GM23338 (cell line): ENCODE data around the gene TOX2. TPM values are rescaled to one million over a fixed set of nuclear protein-coding genes. Genes with fewer than 3 reads are reported as not detected.

Source experiments
- ATAC-seq: fragments of 200-7000 bp; cut with Tn5 transposase; 3 replicates; pipeline ENCODE4 v1.9.1; 2020
- DNase-seq: peaks from one replicate; pipeline ENCODE4 v3.0.0-alpha.2; 2015; ENCODE audit warnings: low spot score
- H2AFZ ChIP-seq: fragments of 200-600 bp; sonication (generic); 2 replicates; pipeline ENCODE4 v1.8.0; 2016; ENCODE audit warnings: antibody characterized with exemption, mild to moderate bottlenecking, moderate library complexity
- H3F3A ChIP-seq: fragments of 200-600 bp; sonication (generic); replicated peaks from 2 replicates; pipeline ENCODE4 v1.8.0; 2017; ENCODE audit warnings: antibody characterized with exemption, mixed run types, low read depth
- H3K27ac ChIP-seq: fragments of 200-600 bp; sonication (generic); 2 replicates; pipeline ENCODE4 v1.6.1; 2016; ENCODE audit warnings: low read depth
- H3K27me3 ChIP-seq: fragments of 200-600 bp; sonication (generic); 2 replicates; pipeline ENCODE4 v1.8.0; 2016; ENCODE audit warnings: mild to moderate bottlenecking, mixed run types, moderate library complexity; ENCODE audit not compliant: insufficient read depth
- H3K36me3 ChIP-seq: fragments of 200-600 bp; sonication (generic); 2 replicates; pipeline ENCODE4 v1.8.0; 2016; ENCODE audit warnings: mild to moderate bottlenecking; ENCODE audit not compliant: insufficient read depth
- H3K4me1 ChIP-seq: fragments of 200-600 bp; sonication (generic); 2 replicates; pipeline ENCODE4 v1.8.0; 2016; ENCODE audit warnings: mild to moderate bottlenecking, moderate library complexity; ENCODE audit not compliant: insufficient read depth
- H3K4me2 ChIP-seq: fragments of 200-600 bp; sonication (generic); 2 replicates; pipeline ENCODE4 v1.7.1; 2017; ENCODE audit warnings: mixed run types
- H3K4me3 ChIP-seq: fragments of 200-600 bp; sonication (generic); 2 replicates; pipeline ENCODE4 v1.6.1; 2016; ENCODE audit warnings: mixed run types
- H3K79me2 ChIP-seq: fragments of 200-600 bp; sonication (generic); replicated peaks from 2 replicates; pipeline ENCODE4 v1.8.0; 2017; ENCODE audit warnings: mild to moderate bottlenecking; ENCODE audit not compliant: insufficient read depth
- H3K9me2 ChIP-seq: fragments of 200-600 bp; sonication (generic); 2 replicates; pipeline ENCODE4 v1.8.0; 2017; ENCODE audit not compliant: insufficient read depth
- H4K20me1 ChIP-seq: fragments of 200-600 bp; sonication (generic); replicated peaks from 2 replicates; pipeline ENCODE4 v1.8.0; 2017; ENCODE audit warnings: mild to moderate bottlenecking; ENCODE audit not compliant: insufficient read depth
- H3K27ac Mint-ChIP-seq: 2 replicates; pipeline ENCODE4 v1.8.0; 2020; ENCODE audit warnings: inconsistent platforms, mild to moderate bottlenecking, moderate library complexity, mixed read lengths
- H3K27me3 Mint-ChIP-seq: 3 replicates; pipeline ENCODE4 v1.8.0; 2022; ENCODE audit warnings: low read depth, mild to moderate bottlenecking, moderate library complexity, mixed read lengths, inconsistent platforms; ENCODE audit not compliant: insufficient read depth, poor library complexity
- H3K36me3 Mint-ChIP-seq: 3 replicates; pipeline ENCODE4 v1.8.0; 2021; ENCODE audit warnings: low read depth, mild to moderate bottlenecking, inconsistent platforms, moderate library complexity, mixed read lengths
- H3K4me1 Mint-ChIP-seq: 3 replicates; pipeline ENCODE4 v1.8.0; 2020; ENCODE audit warnings: mild to moderate bottlenecking, inconsistent platforms, mixed read lengths
- H3K4me3 Mint-ChIP-seq: 3 replicates; pipeline ENCODE4 v1.8.0; 2021; ENCODE audit warnings: moderate library complexity, mild to moderate bottlenecking, inconsistent platforms, mixed read lengths
- H3K9me3 Mint-ChIP-seq: 3 replicates; pipeline ENCODE4 v1.8.0; 2020; ENCODE audit warnings: moderate library complexity, mild to moderate bottlenecking, inconsistent platforms, mixed read lengths
- CREB1 ChIP-seq: fragments of 250-450 bp; sonication (Bioruptor Pico); IDR thresholded peaks from 2 replicates; pipeline ENCODE4 v1.5.0; 2020; ENCODE audit warnings: low read depth, mild to moderate bottlenecking, moderate library complexity
- EZH2 ChIP-seq: fragments of 200-600 bp; sonication (generic); IDR thresholded peaks from one replicate; pipeline ENCODE4 v1.8.0; 2017; ENCODE audit warnings: antibody characterized with exemption, mild to moderate bottlenecking, low read depth; ENCODE audit not compliant: unreplicated experiment
- EZH2phosphoT487 ChIP-seq: fragments of 200-600 bp; sonication (generic); IDR thresholded peaks from one replicate; pipeline ENCODE4 v1.8.1; 2018; ENCODE audit warnings: antibody characterized with exemption; ENCODE audit not compliant: unreplicated experiment
- JUNB ChIP-seq: IDR thresholded peaks from one replicate; pipeline ENCODE4 v1.6.1; 2016; ENCODE audit warnings: antibody characterized with exemption; ENCODE audit not compliant: unreplicated experiment
- NANOG ChIP-seq: IDR thresholded peaks from 2 replicates; pipeline ENCODE4 v1.6.1; 2016; ENCODE audit warnings: antibody characterized with exemption, borderline replicate concordance
- POLR2AphosphoS5 ChIP-seq: IDR thresholded peaks from 2 replicates; pipeline ENCODE4 v1.6.1; 2016; ENCODE audit warnings: antibody characterized with exemption, low read depth
- STAT1 ChIP-seq: IDR thresholded peaks from one replicate; pipeline ENCODE4 v1.6.1; 2016; ENCODE audit warnings: antibody characterized with exemption; ENCODE audit not compliant: unreplicated experiment
- ZNF114 ChIP-seq: fragments of 250-450 bp; sonication (Bioruptor Pico); IDR thresholded peaks from 2 replicates; pipeline ENCODE4 v1.5.0; 2020; ENCODE audit warnings: mild to moderate bottlenecking, moderate library complexity
- ZNF331 ChIP-seq: fragments of 250-450 bp; sonication (Bioruptor Pico); IDR thresholded peaks from 2 replicates; pipeline ENCODE4 v1.5.0; 2020; ENCODE audit warnings: low read depth, mild to moderate bottlenecking, moderate library complexity
- polyA plus RNA-seq: library from polyadenylated mRNA; unstranded; fragments of >200 nt; fragmentation: Nextera tagmentation; extraction: Ambion mirVana; gene quantifications from 2 replicates; pipeline ENCODE4 v1.2.1, GENCODE V29; 2016
- total RNA-seq: library from RNA; depleted of rRNA; stranded (reverse); fragments of >200 nt; shearing (Covaris generic); gene quantifications from 2 replicates; pipeline ENCODE4 v1.2.3, GENCODE V29; 2014
- TF ChIP-seq, protein P1 (sequence below): IDR thresholded peaks from one replicate; pipeline ENCODE4 v1.6.1; 2018; ENCODE audit warnings: antibody characterized with exemption; ENCODE audit not compliant: unreplicated experiment
- TF ChIP-seq, protein P2 (sequence below): fragments of 250-450 bp; sonication (Bioruptor Pico); IDR thresholded peaks from 2 replicates; pipeline ENCODE4 v1.5.0; 2020; ENCODE audit warnings: mild to moderate bottlenecking, moderate library complexity
- TF ChIP-seq, protein P3 (sequence below), 2 experiments: fragments of 200-600 bp in 1 of 2; sonication (generic) in 1 of 2; conservative IDR thresholded peaks; 2 replicates each; pipeline versions ENCODE4 v1.5.1 to v1.6.1; 2016 to 2017; ENCODE audit warnings: antibody characterized with exemption in 2 of 2, low read depth in 2 of 2, mild to moderate bottlenecking in 2 of 2, moderate library complexity in 1 of 2
- TF ChIP-seq, protein P4 (sequence below): IDR thresholded peaks from 2 replicates; pipeline ENCODE4 v1.6.1; 2016; ENCODE audit warnings: antibody characterized with exemption

Gene TOX2
- total and polyA plus RNA-seq, 2 experiments from 2014 or later: 1.4 to 1.5 TPM

DNA sequence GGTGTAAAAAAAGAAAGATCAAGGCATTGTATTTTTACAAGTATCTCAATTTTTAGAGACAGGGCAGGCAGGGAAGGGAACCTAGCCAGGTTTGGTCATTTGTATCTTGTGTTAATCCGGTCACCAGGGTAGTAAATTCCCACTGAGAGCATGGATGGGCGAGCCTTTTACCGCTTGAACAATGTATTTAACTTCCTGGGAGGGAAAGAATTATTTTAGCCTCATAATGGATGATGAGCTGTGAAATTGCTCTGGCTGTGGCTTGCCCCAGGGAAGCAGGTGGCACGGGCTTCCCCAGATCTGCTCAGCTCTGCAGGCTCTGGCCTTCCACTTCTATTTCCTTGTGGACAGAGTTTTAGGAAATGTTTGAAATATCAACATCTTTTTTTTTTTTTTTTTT lies 72.9 kb downstream of the TOX2 start:
- Histone ChIP-seq H3K79me2 (no peaks in the 10 kb centered on the region), H3F3A (no peaks in the 10 kb centered on the region), H3K27ac (no peak overlapping the region), H3K4me2 (no peak overlapping the region), H3K4me3 (no peak overlapping the region), H3K4me1 (no peaks in the 10 kb centered on the region), H3K36me3 (no peaks in the 10 kb centered on the region), H2AFZ (no peak overlapping the region), H4K20me1 (no peaks in the 10 kb centered on the region), H3K9me2 (0 out of 2 replicates have a peak, but pooled peaks cover 3% of the 10 kb centered on the region), H3K27me3 (no peaks in the 10 kb centered on the region)
- H3K9me3 Mint-ChIP-seq: peaks cover 6% of the 10 kb centered on the region; the same call in 1 of the 3 replicates
- no peak overlapping the region for H3K4me3 Mint-ChIP-seq
- ATAC-seq (no peak), DNase-seq (no peak)
- peaks cover 6% of the 10 kb centered on the region for H3K27me3 Mint-ChIP-seq
- no peaks in the 10 kb centered on the region; the same call in 2 of the 3 replicates for H3K4me1 Mint-ChIP-seq
- TF ChIP-seq, protein P1, sequence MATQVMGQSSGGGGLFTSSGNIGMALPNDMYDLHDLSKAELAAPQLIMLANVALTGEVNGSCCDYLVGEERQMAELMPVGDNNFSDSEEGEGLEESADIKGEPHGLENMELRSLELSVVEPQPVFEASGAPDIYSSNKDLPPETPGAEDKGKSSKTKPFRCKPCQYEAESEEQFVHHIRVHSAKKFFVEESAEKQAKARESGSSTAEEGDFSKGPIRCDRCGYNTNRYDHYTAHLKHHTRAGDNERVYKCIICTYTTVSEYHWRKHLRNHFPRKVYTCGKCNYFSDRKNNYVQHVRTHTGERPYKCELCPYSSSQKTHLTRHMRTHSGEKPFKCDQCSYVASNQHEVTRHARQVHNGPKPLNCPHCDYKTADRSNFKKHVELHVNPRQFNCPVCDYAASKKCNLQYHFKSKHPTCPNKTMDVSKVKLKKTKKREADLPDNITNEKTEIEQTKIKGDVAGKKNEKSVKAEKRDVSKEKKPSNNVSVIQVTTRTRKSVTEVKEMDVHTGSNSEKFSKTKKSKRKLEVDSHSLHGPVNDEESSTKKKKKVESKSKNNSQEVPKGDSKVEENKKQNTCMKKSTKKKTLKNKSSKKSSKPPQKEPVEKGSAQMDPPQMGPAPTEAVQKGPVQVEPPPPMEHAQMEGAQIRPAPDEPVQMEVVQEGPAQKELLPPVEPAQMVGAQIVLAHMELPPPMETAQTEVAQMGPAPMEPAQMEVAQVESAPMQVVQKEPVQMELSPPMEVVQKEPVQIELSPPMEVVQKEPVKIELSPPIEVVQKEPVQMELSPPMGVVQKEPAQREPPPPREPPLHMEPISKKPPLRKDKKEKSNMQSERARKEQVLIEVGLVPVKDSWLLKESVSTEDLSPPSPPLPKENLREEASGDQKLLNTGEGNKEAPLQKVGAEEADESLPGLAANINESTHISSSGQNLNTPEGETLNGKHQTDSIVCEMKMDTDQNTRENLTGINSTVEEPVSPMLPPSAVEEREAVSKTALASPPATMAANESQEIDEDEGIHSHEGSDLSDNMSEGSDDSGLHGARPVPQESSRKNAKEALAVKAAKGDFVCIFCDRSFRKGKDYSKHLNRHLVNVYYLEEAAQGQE: no peak
- TF ChIP-seq, protein P2, sequence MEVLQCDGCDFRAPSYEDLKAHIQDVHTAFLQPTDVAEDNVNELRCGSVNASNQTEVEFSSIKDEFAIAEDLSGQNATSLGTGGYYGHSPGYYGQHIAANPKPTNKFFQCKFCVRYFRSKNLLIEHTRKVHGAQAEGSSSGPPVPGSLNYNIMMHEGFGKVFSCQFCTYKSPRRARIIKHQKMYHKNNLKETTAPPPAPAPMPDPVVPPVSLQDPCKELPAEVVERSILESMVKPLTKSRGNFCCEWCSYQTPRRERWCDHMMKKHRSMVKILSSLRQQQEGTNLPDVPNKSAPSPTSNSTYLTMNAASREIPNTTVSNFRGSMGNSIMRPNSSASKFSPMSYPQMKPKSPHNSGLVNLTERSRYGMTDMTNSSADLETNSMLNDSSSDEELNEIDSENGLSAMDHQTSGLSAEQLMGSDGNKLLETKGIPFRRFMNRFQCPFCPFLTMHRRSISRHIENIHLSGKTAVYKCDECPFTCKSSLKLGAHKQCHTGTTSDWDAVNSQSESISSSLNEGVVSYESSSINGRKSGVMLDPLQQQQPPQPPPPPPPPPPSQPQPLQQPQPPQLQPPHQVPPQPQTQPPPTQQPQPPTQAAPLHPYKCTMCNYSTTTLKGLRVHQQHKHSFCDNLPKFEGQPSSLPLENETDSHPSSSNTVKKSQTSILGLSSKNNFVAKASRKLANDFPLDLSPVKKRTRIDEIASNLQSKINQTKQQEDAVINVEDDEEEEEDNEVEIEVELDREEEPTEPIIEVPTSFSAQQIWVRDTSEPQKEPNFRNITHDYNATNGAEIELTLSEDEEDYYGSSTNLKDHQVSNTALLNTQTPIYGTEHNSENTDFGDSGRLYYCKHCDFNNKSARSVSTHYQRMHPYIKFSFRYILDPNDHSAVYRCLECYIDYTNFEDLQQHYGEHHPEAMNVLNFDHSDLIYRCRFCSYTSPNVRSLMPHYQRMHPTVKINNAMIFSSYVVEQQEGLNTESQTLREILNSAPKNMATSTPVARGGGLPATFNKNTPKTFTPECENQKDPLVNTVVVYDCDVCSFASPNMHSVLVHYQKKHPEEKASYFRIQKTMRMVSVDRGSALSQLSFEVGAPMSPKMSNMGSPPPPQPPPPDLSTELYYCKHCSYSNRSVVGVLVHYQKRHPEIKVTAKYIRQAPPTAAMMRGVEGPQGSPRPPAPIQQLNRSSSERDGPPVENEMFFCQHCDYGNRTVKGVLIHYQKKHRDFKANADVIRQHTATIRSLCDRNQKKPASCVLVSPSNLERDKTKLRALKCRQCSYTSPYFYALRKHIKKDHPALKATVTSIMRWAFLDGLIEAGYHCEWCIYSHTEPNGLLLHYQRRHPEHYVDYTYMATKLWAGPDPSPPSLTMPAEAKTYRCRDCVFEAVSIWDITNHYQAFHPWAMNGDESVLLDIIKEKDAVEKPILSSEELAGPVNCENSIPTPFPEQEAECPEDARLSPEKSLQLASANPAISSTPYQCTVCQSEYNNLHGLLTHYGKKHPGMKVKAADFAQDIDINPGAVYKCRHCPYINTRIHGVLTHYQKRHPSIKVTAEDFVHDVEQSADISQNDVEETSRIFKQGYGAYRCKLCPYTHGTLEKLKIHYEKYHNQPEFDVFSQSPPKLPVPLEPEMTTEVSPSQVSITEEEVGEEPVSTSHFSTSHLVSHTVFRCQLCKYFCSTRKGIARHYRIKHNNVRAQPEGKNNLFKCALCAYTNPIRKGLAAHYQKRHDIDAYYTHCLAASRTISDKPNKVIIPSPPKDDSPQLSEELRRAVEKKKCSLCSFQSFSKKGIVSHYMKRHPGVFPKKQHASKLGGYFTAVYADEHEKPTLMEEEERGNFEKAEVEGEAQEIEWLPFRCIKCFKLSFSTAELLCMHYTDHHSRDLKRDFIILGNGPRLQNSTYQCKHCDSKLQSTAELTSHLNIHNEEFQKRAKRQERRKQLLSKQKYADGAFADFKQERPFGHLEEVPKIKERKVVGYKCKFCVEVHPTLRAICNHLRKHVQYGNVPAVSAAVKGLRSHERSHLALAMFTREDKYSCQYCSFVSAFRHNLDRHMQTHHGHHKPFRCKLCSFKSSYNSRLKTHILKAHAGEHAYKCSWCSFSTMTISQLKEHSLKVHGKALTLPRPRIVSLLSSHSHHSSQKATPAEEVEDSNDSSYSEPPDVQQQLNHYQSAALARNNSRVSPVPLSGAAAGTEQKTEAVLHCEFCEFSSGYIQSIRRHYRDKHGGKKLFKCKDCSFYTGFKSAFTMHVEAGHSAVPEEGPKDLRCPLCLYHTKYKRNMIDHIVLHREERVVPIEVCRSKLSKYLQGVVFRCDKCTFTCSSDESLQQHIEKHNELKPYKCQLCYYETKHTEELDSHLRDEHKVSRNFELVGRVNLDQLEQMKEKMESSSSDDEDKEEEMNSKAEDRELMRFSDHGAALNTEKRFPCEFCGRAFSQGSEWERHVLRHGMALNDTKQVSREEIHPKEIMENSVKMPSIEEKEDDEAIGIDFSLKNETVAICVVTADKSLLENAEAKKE (CRISPR knock-in tag): no peak
- TF ChIP-seq, protein P3, sequence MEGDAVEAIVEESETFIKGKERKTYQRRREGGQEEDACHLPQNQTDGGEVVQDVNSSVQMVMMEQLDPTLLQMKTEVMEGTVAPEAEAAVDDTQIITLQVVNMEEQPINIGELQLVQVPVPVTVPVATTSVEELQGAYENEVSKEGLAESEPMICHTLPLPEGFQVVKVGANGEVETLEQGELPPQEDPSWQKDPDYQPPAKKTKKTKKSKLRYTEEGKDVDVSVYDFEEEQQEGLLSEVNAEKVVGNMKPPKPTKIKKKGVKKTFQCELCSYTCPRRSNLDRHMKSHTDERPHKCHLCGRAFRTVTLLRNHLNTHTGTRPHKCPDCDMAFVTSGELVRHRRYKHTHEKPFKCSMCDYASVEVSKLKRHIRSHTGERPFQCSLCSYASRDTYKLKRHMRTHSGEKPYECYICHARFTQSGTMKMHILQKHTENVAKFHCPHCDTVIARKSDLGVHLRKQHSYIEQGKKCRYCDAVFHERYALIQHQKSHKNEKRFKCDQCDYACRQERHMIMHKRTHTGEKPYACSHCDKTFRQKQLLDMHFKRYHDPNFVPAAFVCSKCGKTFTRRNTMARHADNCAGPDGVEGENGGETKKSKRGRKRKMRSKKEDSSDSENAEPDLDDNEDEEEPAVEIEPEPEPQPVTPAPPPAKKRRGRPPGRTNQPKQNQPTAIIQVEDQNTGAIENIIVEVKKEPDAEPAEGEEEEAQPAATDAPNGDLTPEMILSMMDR (conservative IDR thresholded peaks at IDR 0.05; ENCODE audit: low read depth in 2 of 2): no peak
- TF ChIP-seq ZNF331 (CRISPR knock-in tag) (no peak), CREB1 (no peak), EZH2phosphoT487 (no peak), NANOG (no peak), EZH2 (no peak), STAT1 (no peak), POLR2AphosphoS5 (no peak), ZNF114 (no peak), JUNB (no peak)
- TF ChIP-seq, protein P4, sequence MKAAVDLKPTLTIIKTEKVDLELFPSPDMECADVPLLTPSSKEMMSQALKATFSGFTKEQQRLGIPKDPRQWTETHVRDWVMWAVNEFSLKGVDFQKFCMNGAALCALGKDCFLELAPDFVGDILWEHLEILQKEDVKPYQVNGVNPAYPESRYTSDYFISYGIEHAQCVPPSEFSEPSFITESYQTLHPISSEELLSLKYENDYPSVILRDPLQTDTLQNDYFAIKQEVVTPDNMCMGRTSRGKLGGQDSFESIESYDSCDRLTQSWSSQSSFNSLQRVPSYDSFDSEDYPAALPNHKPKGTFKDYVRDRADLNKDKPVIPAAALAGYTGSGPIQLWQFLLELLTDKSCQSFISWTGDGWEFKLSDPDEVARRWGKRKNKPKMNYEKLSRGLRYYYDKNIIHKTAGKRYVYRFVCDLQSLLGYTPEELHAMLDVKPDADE: no peak
- H3K27ac Mint-ChIP-seq: no peak overlapping the region
- H3K36me3 Mint-ChIP-seq: no peaks in the 10 kb centered on the region
